AG04450 (cell line): Measurements from ENCODE around the gene SHB. TPM values are rescaled to one million over a fixed set of nuclear protein-coding genes. Genes with fewer than 3 reads are reported as not detected.

Experiments
- CTCF ChIA-PET: fragments of 300-600, 350-600 bp; formaldehyde crosslinking; extraction: SDS; loops from one replicate; lab custom pipeline; 2022; ENCODE audit warnings: antibody characterized with exemption, inconsistent platforms; lab: Charles Lee
- POLR2A ChIA-PET: fragments of 350-600 bp; formaldehyde crosslinking; extraction: SDS; loops from one replicate; lab custom pipeline; 2021; ENCODE audit warnings: antibody characterized with exemption, inconsistent platforms; lab: Yijun Ruan, JAX
- DNase-seq: peaks from one replicate; pipeline ENCODE4 v3.0.0-alpha.2; 2011; ENCODE audit warnings: low read depth, low spot score
- H3K27ac ChIP-seq: one replicate; pipeline ENCODE4 v1.5.1; 2012; ENCODE audit warnings: low read depth, low read length, control low read depth
- H3K27me3 ChIP-seq: one replicate; pipeline ENCODE4 v1.6.0; 2012; ENCODE audit warnings: low read length; ENCODE audit not compliant: control insufficient read depth, insufficient read depth
- H3K4me3 ChIP-seq: 2 replicates; pipeline ENCODE4 v1.5.1; 2011; ENCODE audit warnings: mild to moderate bottlenecking, low read depth, low read length, control low read depth
- H3K9me3 ChIP-seq: 2 replicates; pipeline ENCODE4 v1.5.1; 2012; ENCODE audit warnings: low read length; ENCODE audit not compliant: control insufficient read depth, insufficient read depth
- polyA plus RNA-seq: library from polyadenylated mRNA; depleted of rRNA; stranded (reverse); fragments of >200 nt; gene quantifications from 2 replicates; pipeline ENCODE4 v1.2.3, GENCODE V29; 2011
- TF ChIP-seq, protein P1 (sequence below): IDR thresholded peaks from 2 replicates; pipeline ENCODE4 v1.5.1; 2011; ENCODE audit warnings: low read depth, low read length, control low read depth, inconsistent platforms

The SHB gene
- polyA plus RNA-seq, 1 experiment: 16.7 TPM

DNA sequence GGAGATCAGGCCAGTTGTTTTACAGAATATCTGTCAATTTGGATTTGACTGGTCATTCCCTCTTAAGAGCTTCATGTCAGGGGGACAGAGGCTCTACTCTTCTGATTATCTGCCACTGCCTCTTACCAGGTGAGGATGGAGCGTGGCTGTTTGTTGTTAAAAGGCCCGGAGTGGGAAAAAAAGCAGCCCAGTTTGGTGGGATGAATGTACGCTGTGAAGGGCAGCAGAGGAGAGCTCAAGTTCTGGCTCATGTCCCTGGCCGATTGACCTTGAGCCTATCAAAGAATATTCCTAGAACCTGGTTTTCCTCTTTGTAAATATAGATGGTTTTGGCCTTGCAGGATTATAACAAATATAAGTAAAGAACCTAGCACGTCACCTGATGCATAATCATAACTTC, 16.3 kb upstream of the SHB start:
- H3K4me3 ChIP-seq: no peak overlapping the region
- ChIA-PET CTCF (interaction anchor here (1.9 to 5.2 kb wide), 2 partner anchors 75 to 172 kb away, joined by 6 to 28 read pairs; no protein-coding TSS in a partner anchor), POLR2A (no interaction called here)
- TF ChIP-seq, protein P1, sequence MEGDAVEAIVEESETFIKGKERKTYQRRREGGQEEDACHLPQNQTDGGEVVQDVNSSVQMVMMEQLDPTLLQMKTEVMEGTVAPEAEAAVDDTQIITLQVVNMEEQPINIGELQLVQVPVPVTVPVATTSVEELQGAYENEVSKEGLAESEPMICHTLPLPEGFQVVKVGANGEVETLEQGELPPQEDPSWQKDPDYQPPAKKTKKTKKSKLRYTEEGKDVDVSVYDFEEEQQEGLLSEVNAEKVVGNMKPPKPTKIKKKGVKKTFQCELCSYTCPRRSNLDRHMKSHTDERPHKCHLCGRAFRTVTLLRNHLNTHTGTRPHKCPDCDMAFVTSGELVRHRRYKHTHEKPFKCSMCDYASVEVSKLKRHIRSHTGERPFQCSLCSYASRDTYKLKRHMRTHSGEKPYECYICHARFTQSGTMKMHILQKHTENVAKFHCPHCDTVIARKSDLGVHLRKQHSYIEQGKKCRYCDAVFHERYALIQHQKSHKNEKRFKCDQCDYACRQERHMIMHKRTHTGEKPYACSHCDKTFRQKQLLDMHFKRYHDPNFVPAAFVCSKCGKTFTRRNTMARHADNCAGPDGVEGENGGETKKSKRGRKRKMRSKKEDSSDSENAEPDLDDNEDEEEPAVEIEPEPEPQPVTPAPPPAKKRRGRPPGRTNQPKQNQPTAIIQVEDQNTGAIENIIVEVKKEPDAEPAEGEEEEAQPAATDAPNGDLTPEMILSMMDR: no peak
- H3K27me3 ChIP-seq: no peaks in the 10 kb centered on the region
- no peak for DNase-seq
- H3K9me3 ChIP-seq: no peaks in the 10 kb centered on the region
- no peak overlapping the region for H3K27ac ChIP-seq

DNA sequence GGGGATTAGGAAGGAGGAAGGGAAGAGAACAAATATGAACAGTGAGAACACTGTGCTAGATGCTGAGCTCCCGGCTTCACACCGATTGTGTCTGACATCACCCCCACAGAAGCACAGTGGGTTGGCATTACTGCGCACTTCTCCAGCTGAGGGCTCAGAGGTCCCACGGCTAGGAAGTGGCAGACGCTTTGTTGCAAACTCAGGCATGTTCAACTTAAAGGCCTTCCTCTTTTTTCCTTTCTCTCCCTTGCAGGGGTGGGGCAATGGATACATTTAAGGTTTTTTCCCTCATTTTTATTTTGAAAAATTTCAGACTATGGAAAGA, 15.5 kb upstream of the SHB start:
- Histone ChIP-seq H3K4me3 (no peak overlapping the region), H3K9me3 (no peaks in the 10 kb centered on the region), H3K27ac (no peak overlapping the region), H3K27me3 (no peaks in the 10 kb centered on the region)
- CTCF ChIA-PET: interaction anchor here (1.3 to 5.2 kb wide), 3 partner anchors 76 to 226 kb away, joined by 3 to 28 read pairs (median 6); no protein-coding TSS in a partner anchor
- POLR2A ChIA-PET: no interaction called here
- TF ChIP-seq, protein P1: no peak
- no peak for DNase-seq

DNA sequence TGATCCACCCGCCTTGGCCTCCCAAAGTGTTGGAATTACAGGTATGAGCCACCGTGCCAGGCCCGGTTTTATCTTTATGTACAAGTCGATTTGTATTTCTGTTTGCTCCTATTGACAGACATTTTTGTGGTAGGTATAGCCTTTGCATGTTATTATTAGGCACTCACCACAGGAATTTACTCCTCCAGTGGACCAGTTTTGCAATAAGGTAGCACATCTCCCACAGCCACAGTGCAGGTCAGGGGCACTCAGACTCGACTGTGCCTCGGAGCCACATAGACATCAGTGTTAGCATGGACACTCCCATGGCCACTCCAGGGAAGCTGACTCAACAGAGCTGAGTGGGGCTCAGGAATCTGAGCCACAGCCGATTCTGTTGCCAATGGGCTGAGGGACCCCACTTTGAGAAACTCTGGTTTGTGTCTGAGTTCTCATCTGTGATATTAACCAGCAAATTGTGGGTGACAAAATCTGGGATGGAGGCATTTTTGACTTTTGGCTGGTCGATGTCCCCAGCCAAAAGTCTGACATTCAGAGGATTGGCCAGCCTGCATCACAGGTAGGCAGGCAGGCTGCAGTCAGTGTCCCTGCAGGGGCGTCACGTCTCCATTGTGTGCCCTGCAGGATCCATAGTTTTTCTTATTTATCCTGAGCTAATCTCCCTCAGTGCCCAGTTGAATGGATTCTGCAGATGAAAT, 15.0 kb upstream of the SHB start:
- no peaks in the 10 kb centered on the region for H3K9me3 ChIP-seq
- no peak overlapping the region for H3K27ac ChIP-seq
- POLR2A ChIA-PET: no interaction called here
- no peak for DNase-seq
- no peak overlapping the region for H3K4me3 ChIP-seq
- H3K27me3 ChIP-seq: no peaks in the 10 kb centered on the region
- TF ChIP-seq, protein P1: no peak
- CTCF ChIA-PET: interaction anchor here (1.3 to 5.2 kb wide), 3 partner anchors 76 to 225 kb away, joined by 3 to 28 read pairs (median 6); no protein-coding TSS in a partner anchor

GRCh38 chr9:38082446-38083287, 13.6 kb upstream of the SHB start:
- TF ChIP-seq, protein P1: no peak
- H3K27ac ChIP-seq: no peak overlapping the region
- DNase-seq: no peak
- H3K9me3 ChIP-seq: no peaks in the 10 kb centered on the region
- POLR2A ChIA-PET: no interaction called here
- no peaks in the 10 kb centered on the region for H3K27me3 ChIP-seq
- no peak overlapping the region for H3K4me3 ChIP-seq
- CTCF ChIA-PET: no interaction called here
